ENCODE results near the gene AK3. TPM values are rescaled to one million over a fixed set of nuclear protein-coding genes. Genes with fewer than 3 reads are reported as not detected.

Gene AK3
- total and polyA plus RNA-seq, 9 of the 15 experiments (the other 6 are each of a cell fraction or from before 2014, with no cell fraction given) = 12.2 to 78.6 (median 41.8) TPM

DNA sequence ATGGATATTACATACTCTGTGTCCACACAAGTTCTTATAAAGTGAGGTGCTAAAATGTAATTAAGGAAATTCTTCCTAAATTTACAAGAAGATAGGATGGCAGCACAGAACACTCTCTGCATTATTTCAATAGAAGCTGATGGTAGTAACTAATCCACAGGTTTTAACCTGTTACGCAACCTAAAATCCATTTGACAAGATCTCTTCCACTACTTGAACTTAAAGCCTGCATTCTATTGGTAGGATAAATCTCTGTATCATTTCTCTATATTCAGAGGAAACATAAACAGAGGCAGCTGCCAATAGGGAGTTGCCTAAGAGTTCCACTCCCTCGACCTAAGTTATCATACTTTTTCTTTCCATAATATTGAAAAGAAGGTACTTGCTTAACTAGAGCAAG lies 40.1 kb downstream of the AK3 start:
- Histone ChIP-seq H3K79me2 (ENCODE audit: control insufficient read depth, insufficient read depth, low read length) (no peaks in the 10 kb centered on the region), H3K4me2 (ENCODE audit: insufficient read depth, low read length) (no peak overlapping the region), H3K27me3 (ENCODE audit: control insufficient read depth in 2 of 2, insufficient read depth in 2 of 2, low read length in 2 of 2) (no peaks in the 10 kb centered on the region), H3K9ac (ENCODE audit: insufficient read depth in 1 of 2, low read depth in 2 of 2, low read length in 2 of 2) (no peak overlapping the region), H3K27ac (ENCODE audit: extremely low read depth, low read depth, low read length) (no peak overlapping the region), H3K9me1 (ENCODE audit: control insufficient read depth, insufficient read depth, low read length) (no peaks in the 10 kb centered on the region), H4K20me1 (replicated peaks; ENCODE audit: control insufficient read depth, insufficient read depth, low read length) (no peaks in the 10 kb centered on the region), H3K4me1 (replicated peaks in 1 of 2; ENCODE audit: control insufficient read depth in 2 of 2, insufficient read depth in 2 of 2, low read length in 2 of 2) (peaks cover 4% of the 10 kb centered on the region in 2 experiments; a peak in 1 of 5 replicates), H3K4me3 (no peak overlapping the region), H3K9me3 (replicated peaks; ENCODE audit: control insufficient read depth, insufficient read depth, low read depth, low read length) (no peaks in the 10 kb centered on the region), H3K36me3 (ENCODE audit: control insufficient read depth, insufficient read depth, low read length) (peaks cover 71% of the 10 kb centered on the region), H2AFZ (ENCODE audit: low read depth, low read length) (no peak overlapping the region)
- CTCF ChIA-PET (ENCODE audit: low intra/inter-chr PET ratio) = no interaction called here
- ATAC-seq (no peak), DNase-seq (ENCODE audit: extremely low read depth in 1 of 4, low spot score in 3 of 4) (no peak), FAIRE-seq (no peak)
- TF ChIP-seq TEAD2 (tag; IDR thresholded peaks at IDR 0.05) = no peak
- TF ChIP-seq PURB (CRISPR knock-in tag; IDR thresholded peaks at IDR 0.05; ENCODE audit: low read depth) = no peak
- no peak for TF ChIP-seq HNRNPH1 (optimal IDR thresholded peaks at IDR 0.05; ENCODE audit: low read depth, low read length)
- TF ChIP-seq CEBPG (CRISPR knock-in tag; IDR thresholded peaks at IDR 0.05) = no peak
- peak; percentile 61 to 77 for TF ChIP-seq CEBPG (tag; conservative IDR thresholded peaks at IDR 0.05 in 1 of 2, IDR thresholded peaks at IDR 0.05 in 1 of 2)
- no peak for TF ChIP-seq RBFOX2 (IDR thresholded peaks at IDR 0.05; ENCODE audit: low read depth, low read length)
- peak; percentile 88 for TF ChIP-seq CEBPB (tag; IDR thresholded peaks at IDR 0.05)
- intact Hi-C loops (cut with micrococcal nuclease) (no loop called here), in situ Hi-C loops (cut with MboI) (no loop called here)
- BruUV-seq (replicated peaks) = no TSS peak
- 50% methylated on average over 2 of the region's 2 CpGs for WGBS (ENCODE audit: insufficient coverage, low coverage, missing lambda C conversion rate)
- POLR2A ChIA-PET = no interaction called here

Data from K562 (cell line).